HG03175 (cell line): ENCODE results near the gene LITAFD.
"Not testable (repeated sequence)": the region's sequence is repeated elsewhere in the genome, so short reads cannot be mapped to it uniquely, and the experiment has no call there.

ENCODE experiments used
- ATAC-seq: cut with Tn5 transposase; IDR thresholded peaks from one replicate; pipeline ENCODE4 v1.9.1; 2021; ENCODE audit warnings: mild to moderate bottlenecking, moderate library complexity; ENCODE audit not compliant: unreplicated experiment

Gene LITAFD

DNA sequence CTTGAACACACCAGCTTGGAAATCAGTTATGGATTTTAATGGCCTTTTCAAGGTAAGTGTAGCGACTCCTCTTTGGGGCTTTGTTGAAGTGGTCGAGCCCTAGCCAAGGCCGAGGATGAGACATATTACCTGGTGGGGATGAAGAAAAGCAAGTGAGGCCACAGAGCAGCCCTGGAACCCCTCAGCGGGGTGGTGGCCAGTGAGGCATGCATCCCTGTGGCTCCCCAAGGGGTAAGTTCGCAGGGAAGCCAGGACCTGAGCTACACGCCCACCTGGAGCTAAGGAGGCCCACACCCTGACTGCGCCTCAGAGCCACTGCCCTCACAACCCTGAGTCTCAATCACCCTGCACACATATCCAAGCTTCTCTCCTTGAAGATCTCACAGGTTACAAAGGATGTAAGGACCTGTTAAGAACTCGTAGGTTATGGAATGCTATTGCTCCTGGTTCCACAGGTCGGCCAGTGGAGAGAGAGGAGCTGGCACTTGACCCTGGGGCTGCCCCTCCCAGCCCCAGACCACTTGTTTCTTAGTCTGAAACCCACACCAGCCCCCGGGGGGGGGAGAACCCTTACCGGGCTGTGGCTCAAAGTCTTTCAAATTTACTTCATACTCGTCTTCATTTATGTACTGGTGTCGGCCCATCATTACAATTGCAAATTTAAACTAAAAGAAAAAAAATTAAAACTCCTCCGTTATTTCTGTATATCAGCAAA lies 12.0 kb downstream of the LITAFD start:
- no peak for ATAC-seq

DNA sequence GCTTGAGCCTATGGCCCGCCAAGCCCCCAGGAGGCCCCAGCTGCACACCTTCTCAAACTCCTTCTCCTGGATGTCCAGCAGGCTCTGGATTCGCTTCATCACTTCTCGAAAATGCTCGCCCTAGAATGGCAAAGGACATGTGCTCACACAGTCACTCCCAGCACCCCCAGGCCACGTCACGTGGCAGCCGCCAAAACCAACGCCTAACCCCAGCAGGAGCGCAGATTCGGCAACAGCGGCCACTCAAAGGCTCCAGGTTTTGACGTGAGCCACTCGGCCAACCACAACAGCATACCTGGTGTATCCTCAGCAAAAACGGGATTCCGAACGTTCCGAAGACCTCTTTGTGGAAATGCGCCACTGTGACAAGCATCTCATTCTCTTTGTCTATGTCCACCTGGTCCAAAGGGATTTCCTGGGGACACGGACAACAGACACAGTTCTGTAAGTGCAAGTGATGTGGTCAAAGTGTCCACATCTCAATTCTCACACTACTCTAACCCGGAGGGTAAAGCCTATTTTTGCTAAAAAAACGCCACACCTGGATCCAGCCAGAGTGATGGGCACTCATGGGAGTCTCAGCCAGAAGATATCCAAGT lies 12.7 kb downstream of the LITAFD start:
- no peak for ATAC-seq

DNA sequence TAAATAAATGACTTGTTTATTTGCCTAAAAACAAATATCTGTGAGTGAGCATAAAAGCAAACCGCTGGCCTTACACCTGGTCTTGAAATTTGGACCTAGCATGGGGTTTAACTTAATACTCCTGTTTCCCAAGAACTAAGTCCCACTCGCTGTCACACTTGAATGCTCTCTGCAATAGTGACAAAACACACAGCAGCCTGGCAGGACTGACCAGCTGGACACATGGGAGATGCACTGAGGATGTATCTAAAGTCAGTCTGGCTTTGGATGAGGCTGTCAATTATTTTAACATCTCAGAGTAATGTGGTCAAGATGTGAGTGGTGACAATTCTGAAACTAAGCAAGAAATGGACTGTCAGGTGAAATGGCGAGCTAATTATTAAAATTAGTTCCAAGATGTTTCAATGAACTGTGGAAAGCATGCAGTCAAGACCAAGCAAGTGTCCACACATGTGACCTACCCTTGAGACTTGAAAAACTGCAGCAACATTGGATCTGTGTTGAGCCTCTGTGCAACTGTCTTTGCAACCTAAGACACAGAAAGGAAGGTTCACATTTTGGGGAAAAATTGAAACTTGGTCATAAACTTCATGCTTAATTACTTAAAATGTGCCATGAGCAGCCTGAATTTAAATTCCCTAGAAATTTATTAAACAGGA lies 16.6 kb downstream of the LITAFD start:
- ATAC-seq = no peak

GRCh38 chr16:8899709-8900317 lies 17.7 kb downstream of the LITAFD start:
- ATAC-seq = no peak

GRCh38 chr16:8900343-8900742 lies 18.2 kb downstream of the LITAFD start:
- no peak for ATAC-seq

DNA sequence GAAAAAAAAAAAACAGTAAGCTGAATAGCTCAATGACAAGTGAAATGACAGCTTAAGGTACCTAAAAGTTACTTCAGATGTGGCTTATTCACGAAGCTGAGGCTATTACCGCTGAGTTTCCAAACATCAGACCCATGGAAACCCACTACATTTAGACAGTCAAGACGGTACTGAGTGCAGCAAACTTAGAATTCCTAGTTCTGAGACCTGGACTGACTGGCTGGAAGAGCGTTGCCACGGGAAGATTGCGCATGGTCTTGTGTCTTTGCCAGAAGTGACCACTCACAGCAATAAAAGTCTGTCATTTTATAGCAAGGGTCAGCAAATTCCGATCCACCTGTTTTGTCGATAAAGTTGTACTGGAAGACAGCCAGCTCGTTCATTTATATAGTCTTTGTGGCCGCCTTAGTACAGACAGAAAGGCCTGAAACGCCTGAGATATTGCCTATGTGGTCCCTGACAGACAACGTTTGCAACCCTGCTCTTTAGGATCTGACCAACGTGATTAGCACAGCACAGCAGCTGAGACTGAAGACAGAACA lies 19.2 kb downstream of the LITAFD start:
- no peak for ATAC-seq

DNA sequence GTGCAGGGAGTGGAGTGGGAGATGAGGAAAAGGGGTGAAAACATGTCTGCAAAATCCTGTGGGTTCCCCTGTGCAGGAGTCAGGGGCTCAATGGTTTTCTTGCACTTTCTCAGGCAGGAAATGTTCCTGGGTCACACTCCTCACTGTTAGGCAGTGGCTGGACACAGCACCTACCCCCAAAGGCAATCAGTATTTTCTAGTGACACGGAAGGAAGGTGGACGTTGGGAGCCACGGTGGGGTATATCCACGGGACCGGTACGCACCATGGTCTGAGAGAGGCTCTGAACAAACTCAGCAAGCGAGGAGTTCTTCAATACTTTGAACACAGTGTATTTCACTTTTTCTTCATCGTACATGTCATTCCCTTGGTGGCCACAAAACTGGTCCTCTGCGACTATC lies 20.9 kb downstream of the LITAFD start:
- ATAC-seq = no peak

DNA sequence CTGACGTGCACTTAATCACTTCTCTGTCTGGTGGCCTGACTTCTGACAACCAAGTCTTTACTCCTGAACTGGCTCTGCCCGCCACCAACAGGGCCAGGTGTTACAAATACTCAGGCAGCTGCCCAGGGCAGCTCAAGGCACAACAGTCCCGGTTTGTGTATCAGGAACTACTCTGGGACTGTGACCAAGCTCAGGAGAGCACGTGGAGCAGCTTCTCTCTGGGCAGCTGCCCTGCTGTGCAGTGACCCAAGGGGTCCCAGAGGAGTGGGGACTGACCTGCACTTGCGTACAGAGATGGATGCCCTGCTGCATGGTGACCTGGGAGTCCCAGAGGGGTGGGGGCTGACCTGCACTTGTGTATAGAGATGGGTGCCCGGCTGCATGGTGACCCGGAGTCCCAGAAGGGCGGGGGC lies 21.9 kb downstream of the LITAFD start:
- no peak for ATAC-seq

GRCh38 chr16:8905168-8905762 lies 23.1 kb downstream of the LITAFD start:
- ATAC-seq = no peak

GRCh38 chr16:8905795-8906591 lies 23.8 kb downstream of the LITAFD start:
- no peak for ATAC-seq

- ATAC-seq = no peak
These were observed 24.9 kb downstream of the LITAFD start for GRCh38 chr16:8907096-8907495.

DNA sequence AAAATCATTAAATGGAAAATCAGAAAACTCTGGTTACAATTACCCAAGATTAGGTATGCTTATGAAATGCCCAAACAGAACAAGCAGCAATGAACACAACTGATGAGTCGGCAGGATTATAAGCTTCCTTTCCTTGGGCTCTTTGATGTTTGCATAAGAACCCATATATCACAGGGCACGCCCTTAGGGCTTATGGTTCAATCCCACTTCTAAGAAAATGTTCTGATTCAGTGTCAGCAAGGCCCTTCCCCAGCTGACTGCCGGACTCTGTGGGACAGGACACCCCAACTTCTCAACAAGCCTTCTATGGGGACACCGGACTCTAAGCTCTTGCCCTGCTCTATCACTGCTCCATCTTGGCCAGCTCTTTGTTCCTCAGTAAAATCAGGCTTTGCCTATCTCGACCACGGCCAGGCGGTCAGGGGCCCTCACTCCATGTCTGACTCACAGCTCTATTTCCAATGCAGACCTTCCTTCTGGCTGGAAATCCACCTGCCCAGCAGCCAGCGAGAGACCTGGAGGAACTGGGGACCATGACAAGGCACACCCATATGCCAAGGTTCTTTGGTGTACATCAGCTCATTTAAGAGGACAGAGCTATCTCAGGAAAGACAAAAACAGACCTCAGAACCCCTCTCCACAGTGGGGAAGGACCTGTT lies 26.8 kb downstream of the LITAFD start:
- no peak for ATAC-seq

- ATAC-seq = no peak
These were observed 28.7 kb downstream of the LITAFD start for GRCh38 chr16:8910811-8911210.

DNA sequence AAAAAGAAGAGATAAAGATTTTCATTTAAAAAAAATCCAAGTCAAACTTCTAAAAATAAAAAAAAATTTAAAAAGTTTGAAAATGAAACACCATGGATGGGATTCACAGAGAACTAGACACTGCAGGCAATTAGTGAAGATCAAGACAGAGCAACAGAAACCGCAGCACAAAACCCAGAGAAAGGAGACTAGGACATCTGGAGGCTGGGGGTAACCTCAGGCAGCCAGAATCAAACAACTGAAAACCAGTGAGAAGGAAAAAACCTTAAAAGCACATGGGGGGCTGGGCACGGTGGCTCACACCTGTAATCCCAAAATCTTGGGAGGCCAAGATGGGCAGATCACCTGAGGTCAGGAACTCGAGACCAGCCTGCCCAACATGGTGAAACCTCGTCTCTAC lies 30.6 kb downstream of the LITAFD start:
- ATAC-seq = no peak

DNA sequence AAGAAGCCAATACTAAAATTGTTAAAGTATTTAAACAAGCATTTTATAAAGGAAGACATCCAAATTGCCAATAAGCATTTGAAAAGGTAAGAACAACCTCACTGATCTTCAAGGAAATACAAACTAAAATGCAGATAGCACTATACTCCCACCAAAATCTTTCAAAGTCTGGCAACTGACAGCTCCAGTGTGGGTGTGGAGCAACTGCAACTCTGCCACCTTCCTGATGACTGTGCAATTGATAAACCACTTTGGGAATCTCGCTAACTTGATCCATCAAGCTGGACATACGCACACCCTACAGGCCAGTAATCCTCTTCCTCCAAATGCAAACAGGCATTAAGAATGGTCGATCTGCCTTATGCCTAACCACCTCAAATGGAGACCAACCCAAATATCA lies 31.9 kb downstream of the LITAFD start:
- ATAC-seq = no peak

- ATAC-seq = no peak
These were observed 33.7 kb downstream of the LITAFD start for GRCh38 chr16:8915722-8916301.

GRCh38 chr16:8916541-8917225 lies 34.5 kb downstream of the LITAFD start:
- no peak for ATAC-seq

GRCh38 chr16:8917336-8917735 lies 35.2 kb downstream of the LITAFD start:
- not testable (repeated sequence) for ATAC-seq
